Measurements from ENCODE around the gene CUL4A. TPM values are rescaled to one million over a fixed set of nuclear protein-coding genes. Genes with fewer than 3 reads are reported as not detected.
"Not testable (repeated sequence)": the region's sequence is repeated elsewhere in the genome, so short reads cannot be mapped to it uniquely, and the experiment has no call there.

Gene CUL4A
- total RNA-seq, 1 donor from 2014 or later = 86.8 TPM

GRCh38 chr13:113238536-113238935, 29.1 kb downstream of the CUL4A start:
- no peak for DNase-seq (ENCODE audit: low spot score)

DNA sequence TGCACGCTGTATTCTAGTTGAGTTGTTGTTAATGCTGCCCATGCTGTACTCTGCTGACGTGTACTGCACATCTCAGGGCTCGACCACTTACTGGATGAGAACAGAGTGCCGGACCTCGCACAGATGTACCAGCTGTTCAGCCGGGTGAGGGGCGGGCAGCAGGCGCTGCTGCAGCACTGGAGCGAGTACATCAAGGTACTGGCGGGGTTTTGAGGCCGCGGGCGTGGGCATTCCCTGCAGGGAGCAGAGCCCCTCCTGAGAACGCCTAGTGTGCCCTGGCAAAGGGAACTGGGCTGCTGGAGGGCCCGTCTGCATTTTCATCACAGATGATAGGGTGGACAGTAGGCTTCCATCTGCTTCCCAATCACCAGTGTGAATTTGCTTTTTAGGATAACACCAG, 29.9 kb downstream of the CUL4A start:
- DNase-seq (ENCODE audit: low spot score) = no peak

GRCh38 chr13:113239986-113240385, 30.6 kb downstream of the CUL4A start:
- DNase-seq (ENCODE audit: low spot score) = no peak

DNA sequence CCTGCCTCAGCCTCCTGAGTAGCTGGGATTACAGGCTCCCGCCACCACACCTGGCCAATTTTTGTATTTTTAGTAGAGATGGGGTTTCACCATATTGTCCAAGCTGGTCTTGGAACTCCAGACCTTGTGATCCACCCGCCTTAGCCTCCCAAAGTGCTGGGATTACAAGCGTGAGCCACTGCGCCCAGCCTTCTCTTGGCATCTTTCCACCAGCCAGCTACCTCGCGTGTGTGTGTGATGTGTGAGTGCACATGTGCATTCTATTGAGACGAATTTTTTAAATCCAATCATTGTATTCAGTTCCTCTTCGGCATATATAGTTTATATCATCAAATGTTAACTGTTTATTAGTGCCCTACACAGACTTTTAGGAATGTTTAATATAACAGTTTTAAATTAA, 32.2 kb downstream of the CUL4A start:
- DNase-seq (ENCODE audit: low spot score) = not testable (repeated sequence)

DNA sequence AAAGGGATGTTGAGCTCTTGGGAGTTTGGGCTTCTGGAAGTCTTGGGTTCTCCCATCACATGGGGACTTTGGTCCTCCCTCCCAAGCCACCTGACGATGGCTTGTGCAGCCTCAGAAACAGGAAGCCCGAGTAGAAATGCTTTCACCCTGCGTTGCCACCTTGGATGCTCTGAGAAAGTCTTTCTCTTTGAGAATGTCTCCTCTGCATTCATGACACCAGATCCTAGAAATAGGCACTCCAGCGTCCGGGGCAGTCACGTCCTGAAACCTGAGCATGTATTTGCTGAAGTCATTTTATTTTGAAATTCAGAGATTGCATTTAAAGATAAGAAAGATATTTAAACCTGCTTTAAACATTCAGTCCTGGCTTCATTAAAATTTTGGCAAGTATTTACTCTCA, 34.4 kb downstream of the CUL4A start:
- no peak for DNase-seq (ENCODE audit: low spot score)

- no peak for DNase-seq (ENCODE audit: low spot score)
Measured at GRCh38 chr13:113245849-113246796, 36.7 kb downstream of the CUL4A start.

DNA sequence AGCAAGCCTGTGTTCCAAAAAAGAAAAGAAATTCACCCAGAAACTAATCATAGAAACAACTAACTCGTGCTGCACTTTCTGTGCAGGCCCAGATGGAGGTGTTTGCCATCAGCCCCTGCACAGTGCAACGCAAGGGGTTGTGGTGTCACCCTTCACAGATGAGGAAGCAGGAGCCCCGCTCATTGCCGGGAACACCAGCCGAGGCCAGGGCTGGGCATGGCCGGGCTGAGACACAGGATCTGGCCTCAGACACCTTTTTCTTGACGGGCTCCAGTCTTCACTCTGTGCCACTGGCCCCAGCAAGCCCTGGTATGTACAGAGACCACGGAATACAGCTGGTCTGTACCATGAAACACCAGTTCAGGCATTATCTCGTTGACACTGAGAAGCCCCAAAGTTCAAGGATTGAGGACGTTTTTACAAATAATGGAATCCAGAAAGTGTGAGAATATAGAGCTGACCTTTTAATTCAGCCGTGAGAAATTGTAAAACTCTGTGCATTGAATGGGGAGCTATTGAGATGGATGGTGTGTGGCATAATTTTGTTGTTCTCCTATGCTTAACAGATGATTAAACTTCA, 43.2 kb downstream of the CUL4A start:
- DNase-seq (ENCODE audit: low spot score) = no peak

- DNase-seq (ENCODE audit: low spot score) = not testable (repeated sequence)
Measured at GRCh38 chr13:113257908-113258307, 48.5 kb downstream of the CUL4A start.

DNA sequence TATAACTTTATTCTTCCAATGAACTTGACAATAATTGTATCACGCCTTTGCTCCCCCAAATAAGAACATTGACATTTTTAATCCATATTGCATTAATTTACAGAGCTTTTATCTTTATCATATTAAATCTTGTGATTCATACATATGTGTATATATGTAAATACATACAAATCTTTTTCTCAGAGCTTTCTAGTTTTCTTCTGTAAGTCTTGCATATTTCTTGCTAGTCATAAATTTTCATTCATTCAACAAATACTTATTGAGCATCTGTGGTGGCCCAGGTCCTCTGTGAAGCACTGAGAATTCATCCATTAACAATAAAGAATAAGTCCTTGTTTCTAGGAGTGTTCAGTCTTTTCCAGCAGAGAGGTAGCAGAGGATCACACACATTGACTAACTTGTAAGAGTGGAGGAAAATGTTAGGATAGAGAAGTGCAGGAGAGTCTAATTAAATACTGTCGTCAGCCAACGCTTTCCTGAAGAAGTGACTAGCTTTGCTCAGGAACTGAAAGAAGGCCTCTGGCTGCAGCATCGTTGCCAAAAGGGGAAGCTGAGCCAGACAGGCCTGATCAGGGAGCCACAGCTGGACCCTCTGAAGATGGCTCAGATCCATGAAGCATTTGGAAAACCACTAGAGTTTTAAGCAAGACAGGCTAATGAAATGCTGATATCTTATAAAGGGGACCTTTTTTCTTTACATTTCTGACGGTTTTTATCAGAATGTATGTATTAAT, 49.1 kb downstream of the CUL4A start:
- no peak for DNase-seq (ENCODE audit: low spot score)

DNA sequence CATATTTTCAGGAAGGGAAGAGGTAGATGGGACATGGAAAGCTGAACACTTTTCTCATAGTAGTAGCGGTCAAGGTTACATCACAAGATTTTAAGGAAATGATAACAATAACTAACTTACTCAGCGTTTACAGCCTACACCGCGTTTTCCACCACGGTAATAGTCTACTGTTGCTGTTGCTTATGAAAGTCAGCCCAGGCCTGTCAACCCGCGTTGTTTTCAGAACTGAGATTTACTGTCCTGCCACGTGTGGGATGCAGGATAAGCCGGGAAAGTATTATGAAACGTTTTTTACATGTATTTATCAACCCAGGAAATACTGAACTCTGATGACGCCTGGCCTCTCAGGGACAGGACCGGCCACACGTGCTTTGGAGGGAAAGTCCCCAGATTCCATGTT, 51.6 kb downstream of the CUL4A start:
- no peak for DNase-seq (ENCODE audit: low spot score)

DNA sequence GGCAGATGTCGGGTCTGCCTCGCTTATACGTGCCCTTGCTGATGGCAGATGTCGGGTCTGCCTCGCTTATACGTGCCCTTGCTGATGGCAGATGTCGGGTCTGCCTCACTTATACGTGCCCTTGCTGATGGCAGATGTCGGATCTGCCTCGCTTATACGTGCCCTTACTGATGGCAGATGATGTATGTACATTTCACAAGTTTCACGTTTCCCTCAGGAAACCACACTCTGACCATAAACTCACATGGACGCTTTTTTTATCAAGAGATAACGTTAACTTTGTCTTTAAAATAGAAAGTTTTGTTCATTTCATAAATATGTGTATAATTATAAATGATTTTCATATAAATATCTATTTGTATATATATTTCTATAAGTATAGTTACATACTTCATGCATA, 53.6 kb downstream of the CUL4A start:
- not testable (repeated sequence) for DNase-seq (ENCODE audit: low spot score)

GRCh38 chr13:113267642-113268405, 58.4 kb downstream of the CUL4A start:
- DNase-seq (ENCODE audit: low spot score) = no peak

DNA sequence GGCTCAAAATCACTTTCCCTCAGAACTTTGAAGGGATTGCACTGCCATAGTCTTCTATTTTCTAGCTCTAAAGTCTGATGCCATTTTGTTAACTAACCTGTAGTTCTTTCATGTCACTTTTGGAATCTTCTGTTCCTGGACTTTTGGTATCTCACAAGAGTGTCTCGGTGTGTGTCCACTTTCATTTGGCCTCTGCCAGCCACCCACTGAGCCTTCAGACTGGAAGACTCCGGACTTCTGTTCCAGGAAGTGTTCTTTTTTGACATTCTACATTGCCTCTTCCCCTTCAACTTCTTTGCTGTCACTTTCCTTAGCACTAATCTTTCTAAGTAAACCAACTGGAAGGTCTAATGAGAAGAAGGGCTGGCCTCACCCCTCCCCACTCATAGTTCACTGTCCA, 62.6 kb downstream of the CUL4A start:
- no peak for DNase-seq (ENCODE audit: low spot score)

DNA sequence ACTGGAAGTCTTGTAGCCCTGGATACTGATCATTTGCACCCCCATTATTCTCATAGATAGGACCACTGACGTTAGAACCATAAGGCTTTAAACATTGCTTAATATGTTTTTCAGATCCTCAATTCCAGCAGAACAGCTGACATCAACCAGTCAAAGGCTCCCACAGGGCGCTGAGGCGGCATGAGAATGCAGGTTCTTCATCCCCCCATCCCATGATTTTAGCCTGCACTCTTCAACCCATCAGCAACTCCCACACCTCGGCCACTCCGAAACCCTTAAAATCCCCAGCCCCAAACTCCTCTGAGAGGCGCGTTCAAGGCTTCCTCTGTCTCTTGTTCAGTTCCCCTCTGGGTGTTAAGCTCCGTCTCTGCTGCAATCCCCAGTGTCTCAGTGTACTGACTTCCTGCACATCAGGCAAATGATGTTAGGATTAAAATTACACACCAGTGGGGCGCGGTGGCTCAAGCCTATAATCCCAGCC, 63.3 kb downstream of the CUL4A start:
- DNase-seq (ENCODE audit: low spot score) = no peak

- DNase-seq (ENCODE audit: low spot score) = no peak
Measured at GRCh38 chr13:113273321-113273720, 63.9 kb downstream of the CUL4A start.

GRCh38 chr13:113273851-113274590, 64.6 kb downstream of the CUL4A start:
- no peak for DNase-seq (ENCODE audit: low spot score)

- no peak for DNase-seq (ENCODE audit: low spot score)
Measured at GRCh38 chr13:113274721-113275120, 65.3 kb downstream of the CUL4A start.

GRCh38 chr13:113275387-113275786, 66.0 kb downstream of the CUL4A start:
- DNase-seq (ENCODE audit: low spot score) = no peak

- no peak for DNase-seq (ENCODE audit: low spot score)
Measured at GRCh38 chr13:113280126-113280525, 70.7 kb downstream of the CUL4A start.

DNA sequence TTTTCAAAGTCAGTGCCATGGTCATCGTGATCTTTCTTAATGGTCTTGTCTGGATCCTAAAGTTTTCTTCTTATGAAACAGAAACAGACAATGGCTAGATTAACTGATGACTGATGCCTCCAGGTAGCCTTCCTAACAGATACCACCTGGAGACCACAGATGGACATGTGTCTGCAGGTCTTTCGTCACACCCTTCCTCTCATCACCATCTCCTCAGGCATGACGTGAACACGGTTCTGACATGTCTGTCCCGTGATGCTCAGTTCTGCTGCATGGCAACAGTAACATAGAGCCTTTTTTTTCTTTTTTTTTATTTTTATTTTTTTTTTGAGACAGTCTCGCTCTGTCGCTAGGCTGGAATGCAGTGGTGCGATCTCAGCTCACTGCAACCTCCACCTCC, 74.5 kb downstream of the CUL4A start:
- no peak for DNase-seq (ENCODE audit: low spot score)

DNA sequence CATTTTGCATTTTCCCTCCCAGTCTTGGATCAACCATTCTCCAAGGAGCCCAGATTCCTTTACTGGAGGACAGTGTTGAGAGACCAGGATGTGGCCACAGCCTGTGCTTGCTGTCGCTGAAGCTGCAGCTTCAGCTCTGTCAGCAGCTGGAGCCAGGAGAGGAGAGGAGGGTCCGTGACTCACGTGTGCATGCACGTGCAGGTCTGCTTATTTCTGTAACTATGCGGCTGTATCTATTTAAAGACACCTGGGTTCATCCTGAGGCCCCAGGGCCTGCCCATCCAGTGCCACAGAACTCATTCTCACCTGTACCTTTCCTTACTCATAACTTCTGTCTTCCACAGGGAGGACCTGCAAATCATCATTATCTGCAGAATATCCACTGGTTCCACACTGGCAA, 79.5 kb downstream of the CUL4A start:
- no peak for DNase-seq (ENCODE audit: low spot score)

Measured in ureter (tissue), 1 donor.